ENCODE results near the gene PRR3.
"Not testable (repeated sequence)": the region's sequence is repeated elsewhere in the genome, so short reads cannot be mapped to it uniquely, and the experiment has no call there.

DNA sequence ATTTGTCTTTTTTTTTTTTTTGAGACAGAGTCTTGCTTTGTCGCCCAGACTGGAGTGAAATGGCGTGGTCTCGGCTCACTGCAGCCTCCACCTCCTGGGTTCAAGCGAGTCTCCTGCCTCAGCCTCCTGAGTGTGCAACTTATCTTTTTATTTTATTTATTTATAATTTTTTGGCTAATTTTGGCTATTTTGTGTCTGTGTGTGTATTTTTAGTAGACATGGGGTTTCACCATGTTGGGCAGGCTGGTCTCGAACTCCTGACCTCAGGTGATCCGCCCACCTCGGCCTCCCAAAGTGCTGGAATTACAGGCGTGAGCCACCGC lies 40.4 kb upstream of the PRR3 start:
- not testable (repeated sequence) for TF ChIP-seq PATZ1 (CRISPR knock-in tag; IDR thresholded peaks at IDR 0.05; ENCODE audit: borderline replicate concordance); ZFP3 (CRISPR knock-in tag; IDR thresholded peaks at IDR 0.05); CSDC2 (CRISPR knock-in tag; IDR thresholded peaks at IDR 0.05); ESRRG (CRISPR knock-in tag; IDR thresholded peaks at IDR 0.05)
- TF ChIP-seq, protein P1, sequence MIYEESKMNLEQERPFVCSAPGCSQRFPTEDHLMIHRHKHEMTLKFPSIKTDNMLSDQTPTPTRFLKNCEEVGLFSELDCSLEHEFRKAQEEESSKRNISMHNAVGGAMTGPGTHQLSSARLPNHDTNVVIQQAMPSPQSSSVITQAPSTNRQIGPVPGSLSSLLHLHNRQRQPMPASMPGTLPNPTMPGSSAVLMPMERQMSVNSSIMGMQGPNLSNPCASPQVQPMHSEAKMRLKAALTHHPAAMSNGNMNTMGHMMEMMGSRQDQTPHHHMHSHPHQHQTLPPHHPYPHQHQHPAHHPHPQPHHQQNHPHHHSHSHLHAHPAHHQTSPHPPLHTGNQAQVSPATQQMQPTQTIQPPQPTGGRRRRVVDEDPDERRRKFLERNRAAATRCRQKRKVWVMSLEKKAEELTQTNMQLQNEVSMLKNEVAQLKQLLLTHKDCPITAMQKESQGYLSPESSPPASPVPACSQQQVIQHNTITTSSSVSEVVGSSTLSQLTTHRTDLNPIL (CRISPR knock-in tag; IDR thresholded peaks at IDR 0.05; ENCODE audit: low read depth), result not testable (repeated sequence)
